Cardiac septum (tissue), 1 donor: ENCODE results near the gene ACAD11. TPM values are rescaled to one million over a fixed set of nuclear protein-coding genes. Genes with fewer than 3 reads are reported as not detected.

Experiments
- DNase-seq: peaks from one replicate; pipeline ENCODE4 v3.0.0-alpha.2; 2020; ENCODE audit warnings: low spot score
- intact Hi-C: fragments of 100-400 bp; cut with DNase I; formaldehyde crosslinking; loops from one replicate; pipeline ENCODE4 v1.14.0; 2022
- long read RNA-seq: library from polyadenylated mRNA; unstranded; transcript quantifications from one replicate; pipeline ENCODE4 v2.0.0, GENCODE V29; 2021
- total RNA-seq: library from RNA; stranded (reverse); fragmentation: NEBNext Ultra II Directional; extraction: Animal tissue kit (Norgen Biotek cat#: 25700); gene quantifications from one replicate; pipeline ENCODE4 v1.2.1, GENCODE V29; 2021
- donor health status: DM: no; HTN: no; CAD: no.

Gene ACAD11
- 26.2 TPM for total RNA-seq
- long read RNA-seq, full-length matches to known transcripts = 32 of 52 reads
- long read RNA-seq, partial matches to known transcripts = 13 of 52 reads
- long read RNA-seq, other reads (novel, unspliced or antisense) = 7 of 52 reads

DNA sequence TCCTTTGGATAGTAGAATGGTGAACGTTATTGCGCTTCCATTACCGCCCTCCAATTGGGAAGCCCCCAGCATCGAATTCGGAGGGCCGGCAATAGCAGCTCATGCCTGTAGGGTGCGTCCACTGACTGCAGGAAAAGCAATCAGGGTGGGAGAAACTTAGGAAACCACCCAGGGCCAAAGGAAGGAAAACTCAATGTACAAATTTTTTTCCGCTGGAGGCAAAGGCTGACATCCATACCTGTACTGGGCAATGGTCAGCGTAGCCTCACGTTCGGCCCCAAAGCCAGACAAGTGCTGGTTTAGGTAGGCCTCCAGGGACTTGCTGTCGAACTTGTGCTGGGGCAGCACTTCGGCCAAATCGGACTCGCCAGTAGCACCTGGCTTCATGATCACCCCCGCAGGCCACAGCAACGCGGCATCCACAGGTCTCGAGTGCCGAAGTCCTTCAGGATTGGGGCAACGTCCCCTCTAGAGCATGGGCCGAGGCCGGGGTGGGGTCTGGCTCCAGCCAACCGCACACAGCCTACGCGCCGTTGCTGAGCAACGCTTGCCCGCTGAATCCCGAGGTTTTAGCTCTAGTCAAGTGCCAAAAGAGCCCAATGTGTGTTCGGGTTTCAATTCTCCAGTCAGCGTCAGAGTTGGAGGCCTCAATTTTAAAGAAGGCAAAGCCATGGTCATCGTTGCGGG lies at the start of gene ACAD11:
TSS of gene ACAD11 (minus strand) at position 445 of the 687 bp plus-strand sequence. CDS start at position 387, 58 bp downstream.
- intact Hi-C loops = loop anchor here (2.0 kb wide), 1 partner anchor 63 kb away; the partner anchor contains the start of gene NPHP3
- peak; percentile 87 for DNase-seq

DNA sequence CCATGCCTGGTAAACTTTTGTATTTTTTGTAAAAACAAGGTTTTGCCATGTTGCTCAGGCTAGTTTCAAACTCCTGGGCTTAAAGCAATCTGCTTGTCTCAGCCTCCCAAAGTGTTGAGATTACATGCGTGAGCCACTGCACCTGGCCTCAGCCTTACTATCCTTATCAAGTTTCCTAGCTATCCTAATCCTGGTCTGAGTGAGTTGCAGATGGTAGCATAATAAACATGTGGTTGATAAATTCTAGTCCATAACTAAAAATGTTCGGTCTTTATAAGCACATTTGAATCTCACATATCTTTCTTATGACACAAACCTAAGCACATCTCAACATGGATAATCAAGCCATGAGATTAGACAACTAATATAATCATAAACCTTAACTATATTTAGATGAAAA lies 44.1 kb upstream of the ACAD11 start:
- no peak for DNase-seq
- intact Hi-C loops = no loop called here

GRCh38 chr3:132695422-132695821 lies 35.8 kb upstream of the ACAD11 start:
- intact Hi-C loops = no loop called here
- no peak for DNase-seq

DNA sequence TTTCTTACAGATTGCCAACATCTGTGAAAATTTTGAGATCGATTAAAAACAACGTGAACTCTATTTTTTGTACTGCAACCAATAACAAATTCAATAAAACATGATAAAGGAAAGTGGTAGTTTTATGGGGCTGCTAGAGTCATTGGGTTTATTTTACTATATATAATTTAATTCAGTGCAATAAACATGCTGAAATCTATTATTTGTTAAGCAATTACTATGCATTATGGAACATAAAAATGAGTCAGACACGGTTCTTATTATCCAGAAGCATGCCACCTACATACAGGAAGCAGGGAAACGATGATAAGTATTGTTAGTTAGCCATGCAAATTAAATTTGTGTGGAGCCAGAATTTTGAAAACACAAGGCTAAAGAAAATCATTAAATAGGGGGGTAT lies 35.4 kb upstream of the ACAD11 start:
- no peak for DNase-seq
- intact Hi-C loops = no loop called here

DNA sequence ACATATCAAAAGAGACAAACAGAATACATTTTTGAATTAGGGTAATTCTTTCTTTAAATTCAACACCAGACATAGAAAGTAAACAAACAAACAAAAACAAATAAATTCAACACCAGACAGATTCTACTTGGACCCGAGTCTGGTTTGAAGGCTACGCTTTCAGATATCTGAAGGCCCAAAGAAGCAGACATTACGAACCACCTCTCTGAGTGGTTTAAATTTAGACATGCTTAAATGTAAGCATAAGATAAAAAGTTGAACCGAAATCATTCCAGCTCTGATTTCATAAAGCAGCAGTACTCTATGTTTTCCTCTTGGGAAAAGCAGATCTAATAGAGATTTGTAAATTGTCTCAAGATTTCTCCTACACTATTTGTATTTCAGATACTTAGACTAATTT lies 30.4 kb upstream of the ACAD11 start:
- intact Hi-C loops = no loop called here

DNA sequence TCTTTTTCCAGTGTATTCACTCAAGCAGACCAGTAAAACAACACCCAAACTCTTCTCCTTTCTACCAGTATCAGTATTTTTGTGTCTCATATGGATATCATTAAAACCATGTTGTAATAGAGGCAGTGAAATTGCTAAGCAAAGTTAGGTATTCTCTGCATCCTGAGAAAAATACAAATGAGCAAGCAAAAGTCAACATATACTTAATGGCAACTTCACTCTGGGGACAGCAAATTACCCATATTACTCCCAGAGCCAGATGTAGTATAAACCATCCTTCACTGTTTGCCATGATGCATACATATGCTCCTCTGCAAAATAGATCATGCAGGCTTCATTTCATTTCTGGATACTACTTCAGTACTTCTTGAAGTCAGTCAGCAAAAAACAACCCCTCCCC lies 22.6 kb upstream of the ACAD11 start:
- intact Hi-C loops = no loop called here
- DNase-seq = no peak

More for the DNA sequence above, 30.4 kb upstream of the ACAD11 start:
- DNase-seq = no peak

DNA sequence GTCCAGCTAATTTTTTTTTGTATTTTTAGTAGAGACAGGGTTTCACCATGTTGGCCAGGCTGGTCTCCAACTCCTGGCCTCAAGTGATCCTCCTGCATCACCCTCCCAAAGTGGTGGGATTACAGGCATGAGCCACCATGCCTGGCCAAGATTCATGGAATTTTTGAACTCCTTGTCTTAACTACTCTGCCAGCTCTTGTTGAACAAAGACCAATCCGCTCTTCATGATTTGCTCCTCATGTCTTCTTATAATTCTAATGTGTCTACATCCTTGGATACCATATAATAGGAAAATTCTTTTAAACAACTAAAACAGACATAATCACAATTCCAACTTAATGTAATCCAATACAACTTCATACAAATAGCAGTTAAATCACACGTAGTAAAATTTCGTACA lies 21.8 kb upstream of the ACAD11 start:
- intact Hi-C loops = no loop called here
- no peak for DNase-seq

- DNase-seq = no peak
- intact Hi-C loops = no loop called here
Observed at GRCh38 chr3:132679911-132680310, 20.3 kb upstream of the ACAD11 start.

DNA sequence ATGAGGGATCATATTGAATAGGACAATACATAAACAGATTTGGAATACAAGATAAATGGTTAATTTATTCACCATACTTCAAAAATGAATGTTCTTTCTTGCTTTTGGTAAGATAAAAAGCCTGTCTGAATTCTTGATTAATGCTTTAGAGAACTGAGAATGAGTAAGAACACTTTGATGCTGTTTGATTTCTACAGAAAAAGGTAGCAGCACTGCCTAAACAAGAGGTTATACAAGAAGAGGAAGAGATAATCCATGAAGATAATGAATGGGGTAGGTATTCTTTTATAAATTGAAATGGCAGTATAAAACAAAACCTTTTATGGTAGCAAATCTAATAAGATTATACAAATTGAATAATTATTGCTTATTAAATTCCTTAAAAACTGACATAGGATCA lies 15.8 kb upstream of the ACAD11 start:
- intact Hi-C loops = no loop called here
- no peak for DNase-seq

GRCh38 chr3:132669256-132669777 lies 9.7 kb upstream of the ACAD11 start:
- DNase-seq = no peak
- intact Hi-C loops = no loop called here

- intact Hi-C loops = no loop called here
- no peak for DNase-seq
Observed at GRCh38 chr3:132665230-132665745, 5.7 kb upstream of the ACAD11 start.

- DNase-seq = no peak
- intact Hi-C loops = no loop called here
Observed at GRCh38 chr3:132662212-132662611, 2.6 kb upstream of the ACAD11 start.

- DNase-seq = no peak
- intact Hi-C loops = loop anchor here (2.0 kb wide), 1 partner anchor 62 kb away; the partner anchor contains the start of gene NPHP3
Observed at GRCh38 chr3:132661101-132661500, 1.5 kb upstream of the ACAD11 start.

GRCh38 chr3:132660811-132661070 lies 1.1 kb upstream of the ACAD11 start:
- intact Hi-C loops = loop anchor here (2.0 kb wide), 1 partner anchor 62 kb away; the partner anchor contains the start of gene NPHP3
- no peak for DNase-seq

- intact Hi-C loops = loop anchor here (2.0 kb wide), 1 partner anchor 63 kb away; the partner anchor contains the start of gene NPHP3
Observed at GRCh38 chr3:132660052-132660810, 622 bp upstream of the ACAD11 start, which contains the start of gene UBA5. Gene UBA5, plus strand, starts transcription at chr3:132660329. Its CDS starts 209 bp downstream, at chr3:132660538.

DNA sequence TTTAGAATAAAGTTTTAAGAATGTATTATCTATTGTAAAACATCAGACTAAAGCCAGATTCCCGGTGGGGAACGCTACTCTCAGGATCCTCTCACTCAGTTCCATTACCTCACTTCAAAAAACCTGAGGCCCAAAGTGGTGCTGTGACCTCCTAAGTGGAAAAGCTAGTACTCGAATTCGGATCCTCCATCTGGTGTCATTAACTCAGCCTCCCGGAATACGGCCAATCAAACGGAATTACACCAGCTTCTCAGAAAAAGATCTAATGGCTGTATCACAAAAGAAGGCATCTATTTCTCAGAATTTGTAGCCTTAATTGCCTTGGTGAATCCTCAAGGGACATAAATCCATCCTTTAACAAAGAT lies 627 bp downstream of the ACAD11 start:
- intact Hi-C loops = no loop called here
- no peak for DNase-seq

More at GRCh38 chr3:132660052-132660810, 622 bp upstream of the ACAD11 start, which contains the start of gene UBA5:
- DNase-seq = peak; percentile 92

GRCh38 chr3:132657869-132658747 lies 1.5 kb downstream of the ACAD11 start:
- DNase-seq = no peak
- intact Hi-C loops = no loop called here

DNA sequence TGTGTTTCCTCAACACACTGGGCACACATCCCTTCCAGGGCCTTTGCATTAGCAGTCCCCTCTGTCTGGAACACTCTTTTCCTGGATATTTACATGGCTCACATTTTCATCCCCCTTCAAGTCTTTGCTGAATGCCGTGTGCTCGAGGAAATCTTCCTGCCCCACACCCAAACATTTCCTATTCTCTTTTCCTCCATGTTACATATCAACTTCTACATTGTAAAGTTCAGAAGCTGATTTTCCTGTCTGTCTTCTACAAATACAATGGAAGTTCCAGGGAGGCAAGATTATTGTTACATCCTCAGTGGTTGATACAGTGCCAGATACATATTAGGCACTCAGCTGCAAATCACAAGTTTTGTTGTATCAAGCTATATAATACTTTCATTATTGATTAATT lies 4.1 kb downstream of the ACAD11 start:
- intact Hi-C loops = no loop called here
- DNase-seq = no peak

DNA sequence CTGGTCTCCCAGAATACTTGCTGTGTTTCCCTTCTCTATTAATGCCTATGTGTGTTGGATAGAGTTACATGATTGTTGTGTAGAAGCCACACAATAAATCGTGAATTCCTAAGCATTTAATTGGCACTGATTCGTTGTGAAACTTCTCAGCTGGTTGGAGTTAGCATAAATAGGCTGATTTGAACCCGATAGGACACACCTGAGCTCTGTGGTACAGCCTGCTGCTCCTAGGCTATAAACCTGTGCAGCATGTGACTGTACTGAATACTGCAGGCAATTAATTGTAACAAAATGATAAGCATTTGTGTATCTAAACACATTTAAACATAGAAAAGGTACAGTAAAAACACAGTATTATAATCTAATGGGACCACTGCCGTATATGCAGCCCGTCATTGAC lies 4.9 kb downstream of the ACAD11 start:
- intact Hi-C loops = no loop called here

More for the DNA sequence above, 4.9 kb downstream of the ACAD11 start:
- no peak for DNase-seq
